DOHH2 (cell line): ENCODE data around the gene BLOC1S5.

Source experiments
- EZH2phosphoT487 ChIP-seq: fragments of 200-600 bp; sonication (generic); IDR thresholded peaks from 2 replicates; pipeline ENCODE4 v1.6.1; 2017; ENCODE audit warnings: borderline replicate concordance, mild to moderate bottlenecking, antibody characterized with exemption, low read length, moderate library complexity, mixed read lengths
- TF ChIP-seq, protein P1 (sequence below): fragments of 200-600 bp; sonication (generic); IDR thresholded peaks from one replicate; pipeline ENCODE4 v1.5.1; 2014; ENCODE audit warnings: antibody characterized with exemption, mild to moderate bottlenecking, low read depth, low read length; ENCODE audit not compliant: poor library complexity, severe bottlenecking

DNA sequence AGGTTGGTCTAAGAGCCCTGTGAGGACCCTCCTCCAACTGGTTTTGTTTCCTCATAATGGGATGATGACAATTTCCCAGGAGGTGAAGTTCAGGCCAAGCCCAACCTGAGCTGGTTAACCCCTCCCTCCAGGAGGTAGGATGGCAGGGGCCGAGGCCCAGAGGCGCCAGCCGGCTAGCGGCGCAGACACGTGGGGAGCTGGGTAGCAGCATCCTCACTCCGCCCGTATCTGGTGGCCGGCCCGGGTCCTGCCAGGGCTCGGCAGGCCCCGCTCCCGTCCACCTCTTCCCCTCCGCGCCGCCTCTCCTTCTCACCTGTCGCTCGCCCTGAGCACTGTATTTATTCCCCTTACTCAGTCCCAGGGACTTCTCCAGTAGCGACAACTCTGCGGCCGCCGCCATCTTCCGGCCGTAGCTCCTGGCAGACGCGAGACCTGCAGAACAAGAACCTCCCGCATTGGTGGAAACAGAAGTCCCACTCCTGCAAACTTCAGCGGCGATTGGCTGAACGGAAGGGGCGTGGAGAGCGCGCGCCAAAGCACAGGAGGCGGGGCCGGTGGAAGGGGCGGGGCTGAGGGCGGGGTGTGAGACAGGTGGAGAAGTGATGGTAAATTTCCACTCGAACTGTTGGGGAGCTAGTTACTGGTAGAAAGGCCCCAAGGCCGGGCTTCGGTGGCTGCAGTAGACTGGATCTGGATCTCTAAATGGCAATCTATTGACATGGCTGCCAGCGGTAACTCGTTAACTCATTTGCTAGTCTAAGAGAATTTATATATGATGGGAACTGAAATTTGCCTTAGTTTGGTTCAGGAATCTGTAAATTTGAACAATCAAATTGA is 38.2 kb upstream of the BLOC1S5 start, which contains the start of gene EEF1E1:
- TF ChIP-seq, protein P1, sequence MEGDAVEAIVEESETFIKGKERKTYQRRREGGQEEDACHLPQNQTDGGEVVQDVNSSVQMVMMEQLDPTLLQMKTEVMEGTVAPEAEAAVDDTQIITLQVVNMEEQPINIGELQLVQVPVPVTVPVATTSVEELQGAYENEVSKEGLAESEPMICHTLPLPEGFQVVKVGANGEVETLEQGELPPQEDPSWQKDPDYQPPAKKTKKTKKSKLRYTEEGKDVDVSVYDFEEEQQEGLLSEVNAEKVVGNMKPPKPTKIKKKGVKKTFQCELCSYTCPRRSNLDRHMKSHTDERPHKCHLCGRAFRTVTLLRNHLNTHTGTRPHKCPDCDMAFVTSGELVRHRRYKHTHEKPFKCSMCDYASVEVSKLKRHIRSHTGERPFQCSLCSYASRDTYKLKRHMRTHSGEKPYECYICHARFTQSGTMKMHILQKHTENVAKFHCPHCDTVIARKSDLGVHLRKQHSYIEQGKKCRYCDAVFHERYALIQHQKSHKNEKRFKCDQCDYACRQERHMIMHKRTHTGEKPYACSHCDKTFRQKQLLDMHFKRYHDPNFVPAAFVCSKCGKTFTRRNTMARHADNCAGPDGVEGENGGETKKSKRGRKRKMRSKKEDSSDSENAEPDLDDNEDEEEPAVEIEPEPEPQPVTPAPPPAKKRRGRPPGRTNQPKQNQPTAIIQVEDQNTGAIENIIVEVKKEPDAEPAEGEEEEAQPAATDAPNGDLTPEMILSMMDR: no peak
- no peak for TF ChIP-seq EZH2phosphoT487
